MCF 10A (cell line): ENCODE measurements around the gene TTI1. TPM values are rescaled to one million over a fixed set of nuclear protein-coding genes. Genes with fewer than 3 reads are reported as not detected.

Experiments used
- BruUV-seq: library from RNA; stranded (reverse); fragments of 400-500 nt; replicated peaks from 2 replicates; lab custom pipeline; 2021; lab: Mats Ljungman, UMichigan
- CTCF ChIA-PET: fragments of 300-600 bp; sonication (Branson Sonifier 250); formaldehyde crosslinking; extraction: SDS; loops from one replicate; lab custom pipeline; 2021; ENCODE audit warnings: antibody characterized with exemption, inconsistent platforms; lab: Yijun Ruan, JAX
- POLR2A ChIA-PET: fragments of 300-600, 350-650 bp; sonication (Branson Sonifier 250); formaldehyde crosslinking; extraction: SDS; loops from one replicate; lab custom pipeline; 2020; ENCODE audit warnings: antibody characterized with exemption, inconsistent platforms; lab: Yijun Ruan, JAX
- DNase-seq: peaks from one replicate; pipeline ENCODE4 v3.0.0-alpha.2; 2018; ENCODE audit not compliant: unreplicated experiment
- H3K27ac Mint-ChIP-seq: one replicate; pipeline ENCODE4 v1.8.0; 2022; ENCODE audit warnings: mild to moderate bottlenecking, low read depth, mixed read lengths; ENCODE audit not compliant: unreplicated experiment
- H3K27me3 Mint-ChIP-seq: one replicate; pipeline ENCODE4 v1.8.0; 2022; ENCODE audit warnings: mixed read lengths; ENCODE audit not compliant: insufficient read depth, unreplicated experiment
- H3K36me3 Mint-ChIP-seq: one replicate; pipeline ENCODE4 v1.8.0; 2022; ENCODE audit warnings: mild to moderate bottlenecking, moderate library complexity, mixed read lengths; ENCODE audit not compliant: insufficient read depth, unreplicated experiment
- H3K4me1 Mint-ChIP-seq: one replicate; pipeline ENCODE4 v1.8.0; 2022; ENCODE audit warnings: mixed read lengths; ENCODE audit not compliant: insufficient read depth, unreplicated experiment
- H3K4me3 Mint-ChIP-seq: one replicate; pipeline ENCODE4 v1.8.0; 2022; ENCODE audit warnings: mild to moderate bottlenecking, moderate library complexity, mixed read lengths; ENCODE audit not compliant: unreplicated experiment
- H3K9me3 Mint-ChIP-seq: one replicate; pipeline ENCODE4 v1.8.0; 2022; ENCODE audit warnings: mixed read lengths; ENCODE audit not compliant: unreplicated experiment
- CTCF ChIP-seq: fragments of 200-600 bp; IDR thresholded peaks from one replicate; pipeline ENCODE4 v1.8.0; 2022; ENCODE audit warnings: antibody characterized with exemption, mild to moderate bottlenecking; ENCODE audit not compliant: unreplicated experiment
- intact Hi-C: fragments of 100-400 bp; cut with micrococcal nuclease; formaldehyde crosslinking; loops from 2 replicates; pipeline ENCODE4 v1.14.1; 2022
- total RNA-seq: library from RNA; stranded (reverse); gene quantifications from 2 replicates; pipeline ENCODE4 v1.2.3, GENCODE V29; 2022

TTI1 gene
- total RNA-seq, 1 experiment from 2014 or later, result 17.1 TPM

DNA sequence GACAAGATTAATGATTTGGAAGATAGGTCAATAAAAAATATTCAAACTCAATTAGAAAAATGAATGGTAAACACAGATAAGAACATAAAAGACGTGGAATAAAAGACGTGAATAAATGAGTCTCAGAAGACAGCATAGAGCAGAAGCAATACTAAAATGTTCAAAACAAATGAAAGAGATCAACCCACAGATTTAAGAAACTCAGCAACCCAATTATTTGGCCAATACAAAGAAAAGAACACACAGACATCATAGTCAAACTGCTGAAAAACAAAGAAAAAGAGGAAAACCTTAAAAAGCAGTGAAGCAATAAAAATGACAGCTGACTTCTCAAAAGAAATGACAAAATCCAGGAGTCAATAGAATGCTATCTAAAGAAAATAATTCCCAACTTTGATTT is 14.9 kb downstream of the TTI1 start:
- no TSS peak for BruUV-seq
- CTCF ChIA-PET, result no interaction called here
- no peaks in the 10 kb centered on the region for H3K9me3 Mint-ChIP-seq
- H3K27me3 Mint-ChIP-seq, result no peaks in the 10 kb centered on the region
- no peak overlapping the region for H3K4me3 Mint-ChIP-seq
- intact Hi-C loops, result no loop called here
- no peak overlapping the region for H3K27ac Mint-ChIP-seq
- TF ChIP-seq CTCF, result no peak
- POLR2A ChIA-PET, result interaction anchor here (0.6 to 1.7 kb wide), 7 partner anchors 10 to 997 kb away, joined by 3 to 6 read pairs (median 4); partner anchors contain the start of gene RPRD1B
- no peak for DNase-seq
- peaks cover 6% of the 10 kb centered on the region for H3K4me1 Mint-ChIP-seq
- peaks cover 59% of the 10 kb centered on the region for H3K36me3 Mint-ChIP-seq

GRCh38 chr20:38017959-38018358 is 15.3 kb downstream of the TTI1 start:
- Mint-ChIP-seq H3K4me1 (peaks cover 6% of the 10 kb centered on the region), H3K36me3 (peaks cover 64% of the 10 kb centered on the region)

DNA sequence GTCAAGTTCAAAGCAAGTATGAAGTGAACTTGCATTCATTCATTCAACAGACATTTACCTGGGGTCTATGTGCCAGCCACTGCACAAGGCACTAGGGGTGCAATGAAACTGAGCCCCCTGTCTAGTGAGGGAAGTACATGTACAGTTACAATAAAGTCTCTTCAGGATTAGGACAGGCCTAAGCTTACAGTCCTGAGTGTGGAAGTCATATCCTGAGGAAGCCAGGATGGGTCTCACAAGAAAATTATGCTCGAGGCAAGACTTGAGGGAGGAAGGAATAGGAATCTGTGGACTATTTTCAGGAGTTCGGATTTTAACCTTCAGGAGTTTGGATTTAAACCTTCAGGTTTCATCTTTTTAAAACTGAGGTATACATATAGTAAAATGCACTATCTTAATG is 19.4 kb downstream of the TTI1 start:
- CTCF ChIA-PET, result interaction anchor here (1.4 kb wide), 1 partner anchor 21 kb away, joined by 6 read pairs; no protein-coding TSS in a partner anchor
- H3K4me3 Mint-ChIP-seq, result no peak overlapping the region
- no peaks in the 10 kb centered on the region for H3K9me3 Mint-ChIP-seq
- no peak for DNase-seq
- no peak for TF ChIP-seq CTCF
- POLR2A ChIA-PET, result interaction anchor here (0.7 to 2.6 kb wide), 2 partner anchors 19 to 55 kb away, joined by 3 to 8 read pairs; partner anchors contain the start of genes RPRD1B and TTI1
- BruUV-seq, result no TSS peak
- intact Hi-C loops, result no loop called here
- H3K27me3 Mint-ChIP-seq, result no peaks in the 10 kb centered on the region
- H3K4me1 Mint-ChIP-seq, result no peaks in the 10 kb centered on the region
- H3K36me3 Mint-ChIP-seq, result peaks cover 72% of the 10 kb centered on the region
- peak overlapping the region; percentile 20 for H3K27ac Mint-ChIP-seq

More at GRCh38 chr20:38017959-38018358, 15.3 kb downstream of the TTI1 start:
- no peak for TF ChIP-seq CTCF
- Mint-ChIP-seq H3K4me3 (no peak overlapping the region), H3K9me3 (no peaks in the 10 kb centered on the region), H3K27me3 (no peaks in the 10 kb centered on the region), H3K27ac (no peak overlapping the region)
- CTCF ChIA-PET, result interaction anchor here (0.7 kb wide), 2 partner anchors 12 to 749 kb away, joined by 3 read pairs; no protein-coding TSS in a partner anchor
- POLR2A ChIA-PET, result interaction anchor here (0.6 to 1.7 kb wide), 10 partner anchors 9 to 997 kb away, joined by 3 to 6 read pairs (median 4); partner anchors contain the start of gene RPRD1B
- no TSS peak for BruUV-seq
- DNase-seq, result no peak
- intact Hi-C loops, result no loop called here

DNA sequence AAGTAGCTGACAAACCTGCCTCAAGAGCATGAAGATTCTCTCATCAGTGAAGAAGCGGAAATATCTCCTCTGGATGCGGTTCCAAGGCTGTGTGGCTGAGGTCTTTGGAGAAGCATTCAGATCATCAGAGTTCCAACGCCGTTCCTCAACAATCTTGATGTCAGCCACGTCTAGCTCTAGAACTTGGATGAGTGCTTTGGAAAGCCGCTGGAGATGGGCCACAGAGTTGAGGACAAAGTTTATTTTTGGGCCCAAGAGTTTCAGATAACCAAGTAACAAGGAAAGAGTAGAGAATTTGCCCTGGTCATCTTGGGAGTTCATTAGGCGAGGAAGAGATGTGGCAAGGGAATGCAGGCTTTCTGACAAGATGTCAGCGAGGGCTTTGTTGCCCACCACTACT is 20.9 kb downstream of the TTI1 start:
- no TSS peak for BruUV-seq
- DNase-seq, result no peak
- POLR2A ChIA-PET, result interaction anchor here (1.4 to 2.6 kb wide), 2 partner anchors 18 to 21 kb away, joined by 4 to 8 read pairs; partner anchors contain the start of genes RPRD1B and TTI1
- Mint-ChIP-seq H3K9me3 (no peaks in the 10 kb centered on the region), H3K27ac (no peak overlapping the region), H3K27me3 (no peaks in the 10 kb centered on the region), H3K4me1 (no peaks in the 10 kb centered on the region), H3K4me3 (no peak overlapping the region), H3K36me3 (peaks cover 68% of the 10 kb centered on the region)
- CTCF ChIA-PET, result interaction anchor here (0.9 to 2.8 kb wide), 5 partner anchors 13 to 448 kb away, joined by 3 to 8 read pairs (median 6); no protein-coding TSS in a partner anchor
- intact Hi-C loops, result no loop called here
- no peak for TF ChIP-seq CTCF
